ENCODE results near the gene ZNF451. TPM values are rescaled to one million over a fixed set of nuclear protein-coding genes. Genes with fewer than 3 reads are reported as not detected.

ZNF451 gene
- total RNA-seq, 1 experiment from 2014 or later: 62.3 TPM

DNA sequence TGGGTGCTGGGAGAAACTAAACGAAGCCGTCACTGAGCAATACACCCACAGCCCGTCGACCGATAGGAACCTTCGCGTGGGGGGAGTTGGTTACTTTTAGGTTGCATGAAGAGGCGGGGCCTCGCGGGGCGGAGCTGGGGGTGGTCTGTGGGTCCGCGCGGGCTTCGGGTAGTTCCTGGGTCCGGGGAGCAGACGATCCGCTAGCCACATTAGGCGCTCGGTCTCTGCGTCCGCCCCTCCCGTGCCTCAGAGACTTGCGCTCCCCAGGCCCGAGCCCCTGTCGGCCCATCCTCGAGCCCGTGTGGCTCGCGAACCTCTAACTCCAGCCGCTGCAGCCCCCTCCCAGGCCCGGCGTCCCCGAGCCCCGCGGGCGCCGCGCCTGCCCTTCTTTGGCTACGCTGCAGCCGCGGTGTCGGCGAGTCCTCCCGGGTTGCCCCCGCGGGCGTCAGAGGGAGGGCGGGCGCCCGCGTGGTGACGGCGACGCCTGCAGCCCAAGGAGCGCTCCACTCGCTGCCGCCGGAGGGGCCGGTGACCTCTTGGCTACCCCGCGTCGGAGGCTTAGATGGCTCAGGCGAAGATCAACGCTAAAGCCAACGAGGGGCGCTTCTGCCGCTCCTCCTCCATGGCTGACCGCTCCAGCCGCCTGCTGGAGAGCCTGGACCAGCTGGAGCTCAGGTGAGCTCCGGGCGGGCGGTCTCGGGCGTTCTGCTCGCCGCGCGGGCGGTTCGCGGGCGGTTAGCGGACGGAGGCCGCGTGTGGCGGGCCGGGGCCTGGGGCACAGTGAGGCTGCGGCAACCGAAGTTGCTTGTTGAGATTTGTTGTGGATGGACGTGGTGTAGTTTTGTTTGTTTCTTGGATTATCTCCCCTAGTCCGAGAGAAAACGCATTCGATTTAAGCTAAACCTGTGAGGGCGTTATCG is 82.4 kb downstream of the ZNF451 start, which contains the start of gene BAG2:
BAG2 (plus strand) TSS at position 191 of the 920 bp plus-strand sequence; CDS start at position 563, 372 bp downstream.
- POLR2A ChIA-PET: interaction anchor here (1.0 to 1.4 kb wide), 2 partner anchors 50 to 83 kb away, joined by 3 to 5 read pairs; partner anchors contain the start of gene RAB23
- Histone ChIP-seq H3K27me3 (replicated peaks; ENCODE audit: control insufficient read depth, insufficient read depth, low read length) (no peaks in the 10 kb centered on the region), H3K36me3 (ENCODE audit: control insufficient read depth, insufficient read depth, low read length) (no peaks in the 10 kb centered on the region), H3K4me3 (ENCODE audit: low read depth, low read length) (peak within 1 kb of the TSS; percentile 57), H3K9me3 (no peaks in the 10 kb centered on the region), H3K4me1 (peaks cover 6% of the 10 kb centered on the region; the same call in 1 of the 2 replicates)
- Mint-ChIP-seq H3K4me1 (ENCODE audit: low read depth, unreplicated experiment) (peaks cover 21% of the 10 kb centered on the region), H3K27ac (ENCODE audit: unreplicated experiment) (peak within 1 kb of the TSS; percentile 93), H3K27me3 (ENCODE audit: insufficient read depth, unreplicated experiment) (no peaks in the 10 kb centered on the region), H3K4me3 (ENCODE audit: unreplicated experiment) (peak within 1 kb of the TSS; percentile 95), H3K9me3 (ENCODE audit: unreplicated experiment) (no peaks in the 10 kb centered on the region), H3K36me3 (ENCODE audit: insufficient read depth, unreplicated experiment) (peaks cover 32% of the 10 kb centered on the region)
- no TSS peak for BruUV-seq (replicated peaks)
- DNase-seq: peak; percentile 92 to 93
- CTCF ChIA-PET: interaction anchor here (0.7 to 1.4 kb wide), 3 partner anchors 17 to 177 kb away, joined by 3 to 4 read pairs (median 3); partner anchors contain the start of gene RAB23
- intact Hi-C loops (cut with micrococcal nuclease; ENCODE audit: unreplicated experiment): loop anchor here (2.0 to 10.0 kb wide), 8 partner anchors 32 to 270 kb away; partner anchors contain the start of genes BEND6, KIAA1586 and PRIM2
- TF ChIP-seq, protein P1, sequence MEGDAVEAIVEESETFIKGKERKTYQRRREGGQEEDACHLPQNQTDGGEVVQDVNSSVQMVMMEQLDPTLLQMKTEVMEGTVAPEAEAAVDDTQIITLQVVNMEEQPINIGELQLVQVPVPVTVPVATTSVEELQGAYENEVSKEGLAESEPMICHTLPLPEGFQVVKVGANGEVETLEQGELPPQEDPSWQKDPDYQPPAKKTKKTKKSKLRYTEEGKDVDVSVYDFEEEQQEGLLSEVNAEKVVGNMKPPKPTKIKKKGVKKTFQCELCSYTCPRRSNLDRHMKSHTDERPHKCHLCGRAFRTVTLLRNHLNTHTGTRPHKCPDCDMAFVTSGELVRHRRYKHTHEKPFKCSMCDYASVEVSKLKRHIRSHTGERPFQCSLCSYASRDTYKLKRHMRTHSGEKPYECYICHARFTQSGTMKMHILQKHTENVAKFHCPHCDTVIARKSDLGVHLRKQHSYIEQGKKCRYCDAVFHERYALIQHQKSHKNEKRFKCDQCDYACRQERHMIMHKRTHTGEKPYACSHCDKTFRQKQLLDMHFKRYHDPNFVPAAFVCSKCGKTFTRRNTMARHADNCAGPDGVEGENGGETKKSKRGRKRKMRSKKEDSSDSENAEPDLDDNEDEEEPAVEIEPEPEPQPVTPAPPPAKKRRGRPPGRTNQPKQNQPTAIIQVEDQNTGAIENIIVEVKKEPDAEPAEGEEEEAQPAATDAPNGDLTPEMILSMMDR (IDR thresholded peaks at IDR 0.05; ENCODE audit: insufficient read depth in 1 of 2, low read depth in 1 of 2, low read length in 1 of 2, severe bottlenecking in 1 of 2, unreplicated experiment in 1 of 2): peak in 1 of 2 experiments; percentile 26

DNA sequence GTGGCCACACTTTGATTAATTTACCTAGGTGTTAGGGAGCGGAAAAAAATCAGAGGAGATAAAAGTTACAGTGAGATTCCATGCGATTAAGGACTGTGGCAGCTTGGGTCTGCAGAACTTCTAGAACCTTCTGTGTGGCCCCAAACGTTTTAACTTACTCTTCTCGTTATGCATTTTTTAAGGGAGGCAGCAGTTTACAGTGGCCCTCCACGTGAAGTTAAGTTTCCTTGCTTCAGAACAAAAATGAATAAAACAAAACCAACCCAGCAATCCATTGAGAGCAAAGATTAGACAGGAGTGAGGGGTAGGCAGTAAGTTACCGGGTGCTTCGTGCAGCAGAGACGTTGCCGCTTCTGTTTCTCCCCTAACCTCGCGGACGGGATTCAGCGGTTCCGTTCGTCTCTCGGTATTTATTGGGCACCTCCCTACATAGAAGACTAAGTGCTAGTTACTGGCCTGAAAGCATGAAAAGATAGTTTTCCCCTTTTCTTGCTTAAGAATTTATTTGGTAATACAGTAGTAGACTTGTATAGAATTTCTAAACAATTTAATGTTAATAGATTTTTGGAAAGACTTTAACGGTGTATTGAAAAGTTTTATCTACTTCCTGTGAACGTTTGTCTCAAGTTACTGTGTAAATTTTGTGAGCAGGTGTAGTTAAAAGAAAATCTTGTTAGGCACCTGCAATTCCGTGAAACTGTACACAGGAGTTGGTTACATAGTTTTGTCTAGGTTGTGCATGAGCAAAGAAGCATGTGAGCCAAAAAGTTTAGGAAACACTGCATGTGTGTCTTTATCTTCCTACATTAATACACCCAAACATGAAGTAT is 83.3 kb downstream of the ZNF451 start:
- Histone ChIP-seq H3K36me3 (ENCODE audit: control insufficient read depth, insufficient read depth, low read length) (no peaks in the 10 kb centered on the region), H3K27me3 (replicated peaks; ENCODE audit: control insufficient read depth, insufficient read depth, low read length) (no peaks in the 10 kb centered on the region), H3K4me1 (peaks cover 6% of the 10 kb centered on the region; the same call in 1 of the 2 replicates), H3K4me3 (ENCODE audit: low read depth, low read length) (peak overlapping the region; percentile 57), H3K9me3 (no peaks in the 10 kb centered on the region)
- BruUV-seq (replicated peaks): TSS peak; percentile 33
- H3K4me3 Mint-ChIP-seq (ENCODE audit: unreplicated experiment): peak overlapping the region; percentile 95
- H3K36me3 Mint-ChIP-seq (ENCODE audit: insufficient read depth, unreplicated experiment): peaks cover 32% of the 10 kb centered on the region
- H3K27ac Mint-ChIP-seq (ENCODE audit: unreplicated experiment): peak overlapping the region; percentile 93
- H3K27me3 Mint-ChIP-seq (ENCODE audit: insufficient read depth, unreplicated experiment): no peaks in the 10 kb centered on the region
- intact Hi-C loops (cut with micrococcal nuclease; ENCODE audit: unreplicated experiment): loop anchor here (2.0 to 10.0 kb wide), 8 partner anchors 32 to 271 kb away; partner anchors contain the start of genes BEND6, KIAA1586 and PRIM2
- ChIA-PET POLR2A (interaction anchor here (1.4 kb wide), 1 partner anchor 84 kb away, joined by 5 read pairs; no protein-coding TSS in a partner anchor), CTCF (interaction anchor here (1.1 kb wide), 1 partner anchor 178 kb away, joined by 3 read pairs; no protein-coding TSS in a partner anchor)
- TF ChIP-seq, protein P1 (IDR thresholded peaks at IDR 0.05; ENCODE audit: insufficient read depth in 1 of 2, low read depth in 1 of 2, low read length in 1 of 2, severe bottlenecking in 1 of 2, unreplicated experiment in 1 of 2): no peak
- DNase-seq: peak in 1 of 2 experiments; percentile 29
- no peaks in the 10 kb centered on the region for H3K9me3 Mint-ChIP-seq (ENCODE audit: unreplicated experiment)
- peaks cover 28% of the 10 kb centered on the region for H3K4me1 Mint-ChIP-seq (ENCODE audit: low read depth, unreplicated experiment)

Measured in Caco-2 (cell line).